PC-9 (cell line): ENCODE measurements around the gene MACROD2. TPM values are rescaled to one million over a fixed set of nuclear protein-coding genes. Genes with fewer than 3 reads are reported as not detected.

Experiments used
- BruUV-seq: library from RNA; stranded (reverse); fragments of 400-500 nt; replicated peaks from 2 replicates; lab custom pipeline; 2021; lab: Mats Ljungman, UMichigan
- CTCF ChIA-PET: fragments of 300-600 bp; sonication (Branson Sonifier 250); formaldehyde crosslinking; loops from one replicate; lab custom pipeline; 2022; ENCODE audit warnings: antibody characterized with exemption; lab: Charles Lee
- POLR2A ChIA-PET: fragments of 300-600 bp; sonication (Branson Sonifier 250); formaldehyde crosslinking; loops from one replicate; lab custom pipeline; 2022; ENCODE audit warnings: antibody characterized with exemption; ENCODE audit not compliant: unreplicated experiment; lab: Charles Lee
- DNase-seq, 2 experiments: peaks; one replicate each; pipeline versions ENCODE4 v3.0.0 to v3.0.0-alpha.2; 2015 to 2022; ENCODE audit warnings: mixed read lengths in 1 of 2
- H2AFZ ChIP-seq: fragments of 200-600 bp; sonication (generic); 2 replicates; pipeline ENCODE4 v1.8.1; 2017; ENCODE audit warnings: antibody characterized with exemption
- H3F3A ChIP-seq: fragments of 200-600 bp; sonication (generic); 2 replicates; pipeline ENCODE4 v1.8.1; 2017; ENCODE audit warnings: antibody characterized with exemption, mild to moderate bottlenecking, low read depth; ENCODE audit not compliant: insufficient read depth
- H3K27ac ChIP-seq: fragments of 200-600 bp; sonication (generic); 2 replicates; pipeline ENCODE4 v1.6.1; 2016; ENCODE audit warnings: mixed run types
- H3K27me3 ChIP-seq: fragments of 200-600 bp; sonication (generic); 2 replicates; pipeline ENCODE4 v1.6.1; 2016; ENCODE audit warnings: low read depth, mixed run types; ENCODE audit not compliant: insufficient read depth
- H3K36me3 ChIP-seq: fragments of 200-600 bp; sonication (generic); 2 replicates; pipeline ENCODE4 v1.6.1; 2016; ENCODE audit warnings: low read depth, mixed run types
- H3K4me1 ChIP-seq: fragments of 200-600 bp; sonication (generic); replicated peaks from 2 replicates; pipeline ENCODE4 v1.6.1; 2016; ENCODE audit warnings: mixed run types; ENCODE audit not compliant: insufficient read depth
- H3K4me2 ChIP-seq: fragments of 200-600 bp; sonication (generic); 2 replicates; pipeline ENCODE4 v1.6.1; 2017; ENCODE audit warnings: mixed run types
- H3K4me3 ChIP-seq: fragments of 200-600 bp; sonication (generic); 2 replicates; pipeline ENCODE4 v1.6.1; 2016; ENCODE audit warnings: mixed run types
- H3K79me2 ChIP-seq: fragments of 200-600 bp; sonication (generic); 2 replicates; pipeline ENCODE4 v1.6.1; 2017; ENCODE audit warnings: low read depth, mixed run types
- H3K9me2 ChIP-seq: fragments of 200-600 bp; sonication (generic); 2 replicates; pipeline ENCODE4 v1.8.1; 2017; ENCODE audit warnings: mild to moderate bottlenecking; ENCODE audit not compliant: insufficient read depth
- H3K9me3 ChIP-seq: fragments of 200-600 bp; sonication (generic); 2 replicates; pipeline ENCODE4 v1.8.1; 2016; ENCODE audit warnings: low read depth; ENCODE audit not compliant: insufficient read depth
- H4K20me1 ChIP-seq: fragments of 200-600 bp; sonication (generic); 2 replicates; pipeline ENCODE4 v1.8.1; 2017; ENCODE audit not compliant: insufficient read depth
- CTCF ChIP-seq: fragments of 200-600 bp; sonication (generic); conservative IDR thresholded peaks from 2 replicates; pipeline ENCODE4 v1.6.1; 2017; ENCODE audit warnings: mixed run types, antibody characterized with exemption, mild to moderate bottlenecking, moderate library complexity
- EZH2 ChIP-seq: fragments of 200-600 bp; sonication (generic); IDR thresholded peaks from 2 replicates; pipeline ENCODE4 v1.8.0; 2017; ENCODE audit warnings: antibody characterized with exemption, low read depth
- intact Hi-C: fragments of 100-400 bp; cut with micrococcal nuclease; formaldehyde crosslinking; loops from one replicate; pipeline ENCODE4 v1.10.0; 2022; ENCODE audit not compliant: unreplicated experiment
- total RNA-seq: library from RNA; stranded (reverse); gene quantifications from 2 replicates; pipeline ENCODE4 v1.2.3, GENCODE V29; 2021

The MACROD2 gene
- total RNA-seq, 1 experiment from 2014 or later: 11.4 TPM

GRCh38 chr20:15922556-15922955, 1927.2 kb downstream of the MACROD2 start:
- Histone ChIP-seq H3K9me3 (0 out of 2 replicates have a peak, but pooled peaks cover 3% of the 10 kb centered on the region), H3K79me2 (no peaks in the 10 kb centered on the region), H2AFZ (no peak overlapping the region), H4K20me1 (no peaks in the 10 kb centered on the region), H3K4me3 (no peak overlapping the region), H3K27ac (no peak overlapping the region), H3K4me1 (peaks cover 2% of the 10 kb centered on the region; the same call in 1 of the 2 replicates), H3K36me3 (no peaks in the 10 kb centered on the region), H3F3A (no peaks in the 10 kb centered on the region), H3K9me2 (no peaks in the 10 kb centered on the region), H3K27me3 (no peaks in the 10 kb centered on the region), H3K4me2 (no peak overlapping the region)
- DNase-seq: no peak
- ChIA-PET CTCF (no interaction called here), POLR2A (no interaction called here)
- intact Hi-C loops: no loop called here
- no TSS peak for BruUV-seq
- TF ChIP-seq CTCF (no peak), EZH2 (no peak)

DNA sequence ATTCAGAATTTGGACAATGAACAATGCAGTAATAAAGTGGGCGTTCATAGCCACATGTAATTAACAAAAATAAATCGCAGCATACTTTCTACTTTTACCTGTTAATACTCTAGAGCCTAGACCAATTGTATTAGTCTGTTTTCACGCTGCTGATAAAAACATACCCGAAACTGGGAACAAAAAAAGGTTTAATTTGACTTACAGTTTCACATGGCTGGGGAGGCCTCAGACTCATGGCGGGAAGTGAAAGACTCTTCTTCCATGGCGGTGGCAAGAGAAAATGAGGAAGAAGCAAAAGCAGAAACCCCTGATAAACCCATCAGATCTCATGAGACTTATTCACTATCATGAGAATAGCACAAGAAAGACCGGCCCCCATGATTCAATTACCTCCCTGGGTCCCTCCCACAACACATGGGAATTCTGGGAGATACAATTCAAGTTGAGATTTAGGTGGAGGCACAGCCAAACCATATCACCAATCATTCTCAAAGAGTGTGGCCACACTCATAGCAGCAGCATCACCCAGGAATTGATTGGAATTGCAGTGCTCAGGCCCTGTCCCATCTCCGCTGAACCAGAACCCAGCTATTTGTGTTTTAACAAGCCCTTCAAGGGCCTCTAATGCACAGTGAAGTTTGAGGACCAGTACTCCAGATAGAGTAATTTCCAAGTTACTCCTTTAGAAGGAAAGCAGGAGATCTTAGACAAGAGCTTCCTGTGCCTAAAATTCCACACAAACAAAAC, 1927.9 kb downstream of the MACROD2 start:
- Histone ChIP-seq H3K4me1 (peaks cover 8% of the 10 kb centered on the region), H3F3A (peaks cover 6% of the 10 kb centered on the region; the same call in 1 of the 2 replicates), H3K9me3 (0 out of 2 replicates have a peak, but pooled peaks cover 3% of the 10 kb centered on the region), H3K27ac (no peak overlapping the region), H4K20me1 (no peaks in the 10 kb centered on the region), H3K79me2 (no peaks in the 10 kb centered on the region), H3K36me3 (no peaks in the 10 kb centered on the region), H3K27me3 (no peaks in the 10 kb centered on the region), H3K4me2 (no peak overlapping the region), H3K4me3 (no peak overlapping the region), H3K9me2 (no peaks in the 10 kb centered on the region), H2AFZ (no peak overlapping the region)
- TF ChIP-seq CTCF: no peak
- no peak for TF ChIP-seq EZH2
- no TSS peak for BruUV-seq
- CTCF ChIA-PET: no interaction called here
- DNase-seq: no peak
- intact Hi-C loops: no loop called here
- POLR2A ChIA-PET: no interaction called here

- TF ChIP-seq EZH2 (no peak), CTCF (no peak)
- Histone ChIP-seq H3K4me2 (no peak overlapping the region), H3F3A (peaks cover 7% of the 10 kb centered on the region; the same call in 1 of the 2 replicates), H3K79me2 (no peaks in the 10 kb centered on the region), H3K36me3 (no peaks in the 10 kb centered on the region), H4K20me1 (no peaks in the 10 kb centered on the region), H3K27me3 (no peaks in the 10 kb centered on the region), H3K27ac (no peak overlapping the region), H3K9me3 (0 out of 2 replicates have a peak, but pooled peaks cover 3% of the 10 kb centered on the region), H3K9me2 (no peaks in the 10 kb centered on the region), H2AFZ (no peak overlapping the region), H3K4me3 (no peak overlapping the region), H3K4me1 (peaks cover 14% of the 10 kb centered on the region)
- intact Hi-C loops: no loop called here
- DNase-seq: peak in 1 of 2 experiments; percentile 17
- BruUV-seq: no TSS peak
- ChIA-PET CTCF (no interaction called here), POLR2A (no interaction called here)
These were observed 1929.2 kb downstream of the MACROD2 start for GRCh38 chr20:15924556-15924955.
